ENCODE measurements around the gene ADAMTS12. TPM values are rescaled to one million over a fixed set of nuclear protein-coding genes. Genes with fewer than 3 reads are reported as not detected.

The ADAMTS12 gene
- total RNA-seq, 4 donors from 2014 or later = 0.49 to 3.1 (median 2.5) TPM

GRCh38 chr5:33592245-33592644 is 299.5 kb downstream of the ADAMTS12 start:
- no peaks in the 10 kb centered on the region for H3K36me3 ChIP-seq
- H3K27me3 ChIP-seq = no peaks in the 10 kb centered on the region
- H3K4me3 ChIP-seq = no peak overlapping the region
- no peak overlapping the region for H3K27ac ChIP-seq
- intact Hi-C loops (cut with DNase I; ENCODE audit: low total_unique reads) (no loop called here), in situ Hi-C loops (cut with MboI; ENCODE audit: low sequenced_read_pairs in 4 of 4) (no loop called here)
- ATAC-seq (no peak), DNase-seq (no peak)
- H3K9me3 ChIP-seq = no peaks in the 10 kb centered on the region
- TF ChIP-seq, protein P1, sequence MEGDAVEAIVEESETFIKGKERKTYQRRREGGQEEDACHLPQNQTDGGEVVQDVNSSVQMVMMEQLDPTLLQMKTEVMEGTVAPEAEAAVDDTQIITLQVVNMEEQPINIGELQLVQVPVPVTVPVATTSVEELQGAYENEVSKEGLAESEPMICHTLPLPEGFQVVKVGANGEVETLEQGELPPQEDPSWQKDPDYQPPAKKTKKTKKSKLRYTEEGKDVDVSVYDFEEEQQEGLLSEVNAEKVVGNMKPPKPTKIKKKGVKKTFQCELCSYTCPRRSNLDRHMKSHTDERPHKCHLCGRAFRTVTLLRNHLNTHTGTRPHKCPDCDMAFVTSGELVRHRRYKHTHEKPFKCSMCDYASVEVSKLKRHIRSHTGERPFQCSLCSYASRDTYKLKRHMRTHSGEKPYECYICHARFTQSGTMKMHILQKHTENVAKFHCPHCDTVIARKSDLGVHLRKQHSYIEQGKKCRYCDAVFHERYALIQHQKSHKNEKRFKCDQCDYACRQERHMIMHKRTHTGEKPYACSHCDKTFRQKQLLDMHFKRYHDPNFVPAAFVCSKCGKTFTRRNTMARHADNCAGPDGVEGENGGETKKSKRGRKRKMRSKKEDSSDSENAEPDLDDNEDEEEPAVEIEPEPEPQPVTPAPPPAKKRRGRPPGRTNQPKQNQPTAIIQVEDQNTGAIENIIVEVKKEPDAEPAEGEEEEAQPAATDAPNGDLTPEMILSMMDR (IDR thresholded peaks at IDR 0.05 in 4 of 5, conservative IDR thresholded peaks at IDR 0.05 in 1 of 5) = no peak
- no peak for TF ChIP-seq POLR2A (IDR thresholded peaks at IDR 0.05)
- no peaks in the 10 kb centered on the region for H3K4me1 ChIP-seq

- no peaks in the 10 kb centered on the region for H3K9me3 ChIP-seq
- H3K27me3 ChIP-seq = no peaks in the 10 kb centered on the region
- TF ChIP-seq POLR2A (IDR thresholded peaks at IDR 0.05) = no peak
- TF ChIP-seq, protein P1 (IDR thresholded peaks at IDR 0.05 in 4 of 5, conservative IDR thresholded peaks at IDR 0.05 in 1 of 5) = no peak
- DNase-seq = no peak
- in situ Hi-C loops (cut with MboI; ENCODE audit: low sequenced_read_pairs in 4 of 4) = no loop called here
- H3K4me3 ChIP-seq = no peak overlapping the region
- H3K27ac ChIP-seq = no peak overlapping the region
- intact Hi-C loops (cut with DNase I; ENCODE audit: low total_unique reads) = no loop called here
- no peak for ATAC-seq
- H3K4me1 ChIP-seq = no peaks in the 10 kb centered on the region
- H3K36me3 ChIP-seq = no peaks in the 10 kb centered on the region
Observed at GRCh38 chr5:33588654-33589372, 303.0 kb downstream of the ADAMTS12 start.

DNA sequence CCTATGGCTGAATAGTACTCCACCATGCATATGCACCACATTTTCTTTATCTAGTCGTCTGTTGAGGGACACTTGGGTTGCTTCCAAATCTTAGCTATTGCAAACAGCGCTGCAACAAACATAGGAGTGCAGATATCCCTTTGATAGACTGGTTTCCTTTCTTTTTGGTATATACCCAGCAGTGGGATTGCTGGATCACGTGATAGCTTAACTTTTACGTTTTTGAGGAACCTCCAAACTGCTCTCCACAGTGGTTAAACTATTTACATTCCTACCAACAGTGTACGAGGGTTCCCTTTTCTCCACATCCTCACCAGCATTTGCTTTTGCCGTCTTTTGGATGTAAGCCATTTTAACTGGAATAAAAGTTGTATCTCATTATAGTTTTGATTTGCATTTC is 308.5 kb downstream of the ADAMTS12 start:
- ATAC-seq (no peak), DNase-seq (no peak)
- no peaks in the 10 kb centered on the region for H3K9me3 ChIP-seq
- in situ Hi-C loops (cut with MboI; ENCODE audit: low sequenced_read_pairs in 4 of 4) (no loop called here), intact Hi-C loops (cut with DNase I; ENCODE audit: low total_unique reads) (no loop called here)
- TF ChIP-seq, protein P1 (IDR thresholded peaks at IDR 0.05 in 4 of 5, conservative IDR thresholded peaks at IDR 0.05 in 1 of 5) = no peak
- TF ChIP-seq POLR2A (IDR thresholded peaks at IDR 0.05) = no peak
- no peak overlapping the region for H3K27ac ChIP-seq
- no peaks in the 10 kb centered on the region for H3K4me1 ChIP-seq
- H3K4me3 ChIP-seq = no peak overlapping the region
- H3K27me3 ChIP-seq = no peaks in the 10 kb centered on the region
- H3K36me3 ChIP-seq = no peaks in the 10 kb centered on the region

- no peaks in the 10 kb centered on the region for H3K4me1 ChIP-seq
- no peak overlapping the region for H3K4me3 ChIP-seq
- H3K27me3 ChIP-seq = no peaks in the 10 kb centered on the region
- ATAC-seq (no peak), DNase-seq (no peak)
- TF ChIP-seq, protein P1 (IDR thresholded peaks at IDR 0.05 in 4 of 5, conservative IDR thresholded peaks at IDR 0.05 in 1 of 5) = no peak
- TF ChIP-seq POLR2A (IDR thresholded peaks at IDR 0.05) = no peak
- in situ Hi-C loops (cut with MboI; ENCODE audit: low sequenced_read_pairs in 4 of 4) = no loop called here
- no peaks in the 10 kb centered on the region for H3K36me3 ChIP-seq
- no peak overlapping the region for H3K27ac ChIP-seq
- H3K9me3 ChIP-seq = no peaks in the 10 kb centered on the region
- intact Hi-C loops (cut with DNase I; ENCODE audit: low total_unique reads) = no loop called here
Observed at GRCh38 chr5:33582417-33582816, 309.4 kb downstream of the ADAMTS12 start.

DNA sequence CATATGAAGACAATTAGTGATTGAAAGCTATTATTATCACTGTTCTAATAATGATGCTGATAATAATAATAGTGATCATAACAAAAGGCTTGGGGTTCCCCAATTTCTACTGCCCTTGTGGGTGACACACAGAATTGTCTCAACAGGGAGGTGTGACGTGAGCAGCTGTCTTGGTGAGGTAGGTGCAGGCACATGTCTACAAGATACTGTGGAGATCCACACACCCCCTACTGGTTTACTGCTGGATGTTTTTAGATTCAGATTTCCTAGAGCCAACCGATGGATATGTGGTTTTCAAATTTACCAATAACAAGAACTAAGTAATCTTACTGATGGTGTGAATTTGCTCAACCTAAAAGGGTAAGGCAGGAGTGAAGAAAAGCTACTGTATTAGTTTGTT is 312.0 kb downstream of the ADAMTS12 start:
- Histone ChIP-seq H3K36me3 (no peaks in the 10 kb centered on the region), H3K4me1 (no peaks in the 10 kb centered on the region), H3K9me3 (no peaks in the 10 kb centered on the region), H3K27ac (no peak overlapping the region), H3K4me3 (no peak overlapping the region), H3K27me3 (no peaks in the 10 kb centered on the region)
- intact Hi-C loops (cut with DNase I; ENCODE audit: low total_unique reads) = no loop called here
- no peak for DNase-seq
- no peak for ATAC-seq
- in situ Hi-C loops (cut with MboI; ENCODE audit: low sequenced_read_pairs in 4 of 4) = no loop called here
- no peak for TF ChIP-seq POLR2A (IDR thresholded peaks at IDR 0.05)
- TF ChIP-seq, protein P1 (IDR thresholded peaks at IDR 0.05 in 4 of 5, conservative IDR thresholded peaks at IDR 0.05 in 1 of 5) = no peak
